Fibroblast of pulmonary artery (primary cell): ENCODE data around the gene MYH6.

Experiments used
- DNase-seq: peaks from one replicate; pipeline ENCODE4 v3.0.0-alpha.2; 2010; ENCODE audit warnings: low read depth
- H3K4me3 ChIP-seq: replicated peaks from 2 replicates; pipeline ENCODE4 v1.5.1; 2011; ENCODE audit warnings: low read depth, mild to moderate bottlenecking, control low read depth, low read length, moderate library complexity
- CTCF ChIP-seq: IDR thresholded peaks from 2 replicates; pipeline ENCODE4 v1.5.1; 2011; ENCODE audit warnings: mild to moderate bottlenecking, control low read depth, low read length, inconsistent platforms; ENCODE audit errors: missing control alignments

Gene MYH6

DNA sequence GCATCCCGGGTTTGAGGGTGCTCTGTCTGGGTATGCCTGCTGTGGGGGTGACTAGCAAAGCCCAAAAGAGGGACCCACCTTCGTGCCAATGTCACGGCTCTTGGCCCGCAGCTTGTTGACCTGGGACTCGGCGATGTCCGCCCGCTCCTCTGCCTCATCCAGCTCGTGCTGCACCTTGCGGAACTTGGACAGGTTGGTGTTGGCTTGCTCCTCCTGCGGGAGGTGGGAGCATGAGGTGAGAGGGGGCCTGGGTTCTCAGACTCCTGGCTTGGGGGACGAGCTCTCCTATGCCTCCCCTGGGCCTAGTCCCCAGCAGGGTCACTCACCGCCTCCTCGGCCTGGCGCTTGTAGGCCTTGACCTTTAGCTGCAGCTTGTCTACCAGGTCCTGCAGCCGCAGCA, 5.6 kb upstream of the MYH6 start:
- no peak for DNase-seq
- H3K4me3 ChIP-seq: no peak overlapping the region
- TF ChIP-seq CTCF: no peak

- no peak overlapping the region for H3K4me3 ChIP-seq
- DNase-seq: no peak
- no peak for TF ChIP-seq CTCF
Observed at GRCh38 chr14:23411563-23412525, 3.8 kb upstream of the MYH6 start.

GRCh38 chr14:23409966-23410635, 2.0 kb upstream of the MYH6 start:
- no peak overlapping the region for H3K4me3 ChIP-seq
- no peak for DNase-seq
- no peak for TF ChIP-seq CTCF

- no peak for TF ChIP-seq CTCF
- DNase-seq: no peak
- H3K4me3 ChIP-seq: no peak overlapping the region
Observed at GRCh38 chr14:23409475-23409874, 1.4 kb upstream of the MYH6 start.

GRCh38 chr14:23408307-23408630, 196 bp upstream of the MYH6 start:
- no peak overlapping the region for H3K4me3 ChIP-seq
- TF ChIP-seq CTCF: no peak

GRCh38 chr14:23406725-23407355, 1.2 kb downstream of the MYH6 start:
- H3K4me3 ChIP-seq: no peak overlapping the region
- no peak for DNase-seq
- TF ChIP-seq CTCF: no peak

More at GRCh38 chr14:23408307-23408630, 196 bp upstream of the MYH6 start:
- no peak for DNase-seq
